Brain microvascular endothelial cell (primary cell): ENCODE results near the gene APBA2.

ENCODE experiments used
- DNase-seq: peaks from one replicate; pipeline ENCODE4 v3.0.0-alpha.2; 2020
- H3K27ac ChIP-seq: fragments of 250-450 bp; sonication (Bioruptor Pico); 2 replicates; pipeline ENCODE4 v1.5.1; 2020; ENCODE audit warnings: mild to moderate bottlenecking, moderate library complexity
- H3K27me3 ChIP-seq: fragments of 250-450 bp; sonication (Bioruptor Pico); replicated peaks from 2 replicates; pipeline ENCODE4 v1.5.1; 2020; ENCODE audit warnings: mild to moderate bottlenecking
- H3K36me3 ChIP-seq: fragments of 250-450 bp; sonication (Bioruptor Pico); replicated peaks from 2 replicates; pipeline ENCODE4 v1.5.1; 2020; ENCODE audit warnings: mild to moderate bottlenecking
- H3K4me3 ChIP-seq: 2 replicates; pipeline ENCODE4 v1.5.1; 2011; ENCODE audit warnings: low read depth, mild to moderate bottlenecking, control low read depth, low read length, moderate library complexity
- CTCF ChIP-seq: IDR thresholded peaks from 2 replicates; pipeline ENCODE4 v1.5.1; 2011; ENCODE audit warnings: low read depth, mild to moderate bottlenecking, moderate library complexity, low read length, control low read depth, inconsistent platforms; ENCODE audit errors: missing control alignments
- in situ Hi-C: cut with HindIII; loops from 2 replicates; pipeline ENCODE4 v1.10.0; 2017; ENCODE audit warnings: low sequenced_read_pairs, low pct_ligation_motif_present

Gene APBA2

GRCh38 chr15:28993051-28993719 is 107.4 kb downstream of the APBA2 start:
- Histone ChIP-seq H3K27ac (no peak overlapping the region), H3K4me3 (no peak overlapping the region), H3K27me3 (no peaks in the 10 kb centered on the region), H3K36me3 (no peaks in the 10 kb centered on the region)
- no peak for DNase-seq
- TF ChIP-seq CTCF, result no peak
- in situ Hi-C loops, result no loop called here

- no peak for DNase-seq
- TF ChIP-seq CTCF, result no peak
- Histone ChIP-seq H3K27ac (no peak overlapping the region), H3K27me3 (no peaks in the 10 kb centered on the region), H3K4me3 (no peak overlapping the region), H3K36me3 (no peaks in the 10 kb centered on the region)
- in situ Hi-C loops, result no loop called here
These were observed 107.9 kb downstream of the APBA2 start for GRCh38 chr15:28993720-28994053.

GRCh38 chr15:28994142-28994830 is 108.5 kb downstream of the APBA2 start:
- Histone ChIP-seq H3K27ac (no peak overlapping the region), H3K27me3 (no peaks in the 10 kb centered on the region), H3K4me3 (no peak overlapping the region), H3K36me3 (no peaks in the 10 kb centered on the region)
- in situ Hi-C loops, result no loop called here
- TF ChIP-seq CTCF, result no peak
- DNase-seq, result no peak

GRCh38 chr15:28994831-28995596 is 109.2 kb downstream of the APBA2 start:
- no peak overlapping the region for H3K4me3 ChIP-seq
- DNase-seq, result no peak
- in situ Hi-C loops, result no loop called here
- H3K36me3 ChIP-seq, result no peaks in the 10 kb centered on the region
- H3K27ac ChIP-seq, result no peak overlapping the region
- no peaks in the 10 kb centered on the region for H3K27me3 ChIP-seq
- TF ChIP-seq CTCF, result no peak

GRCh38 chr15:28995705-28996104 is 109.9 kb downstream of the APBA2 start:
- Histone ChIP-seq H3K27me3 (no peaks in the 10 kb centered on the region), H3K27ac (no peak overlapping the region), H3K36me3 (no peaks in the 10 kb centered on the region), H3K4me3 (no peak overlapping the region)
- no peak for TF ChIP-seq CTCF
- DNase-seq, result no peak
- in situ Hi-C loops, result no loop called here
